Measurements from ENCODE around the gene ERVFRD-1.

Gene ERVFRD-1

DNA sequence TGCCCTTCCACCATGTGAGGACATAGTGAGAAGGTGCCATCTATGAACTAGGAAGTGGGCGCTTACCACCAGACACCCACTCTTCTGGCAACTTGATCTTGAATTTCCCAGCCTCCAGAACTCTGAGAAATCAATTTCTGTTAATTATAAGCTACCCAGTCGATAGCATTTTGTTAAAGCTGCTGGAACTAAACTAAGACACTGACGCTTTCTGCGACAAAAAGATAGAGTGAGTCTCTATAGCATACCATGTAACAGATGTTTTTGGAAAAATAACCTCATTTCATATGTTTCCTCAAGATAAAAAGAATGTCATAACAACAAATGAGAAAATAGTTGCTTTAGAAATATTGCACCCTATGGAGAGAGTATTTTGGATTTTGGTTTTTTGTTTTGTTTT is 33.3 kb downstream of the ERVFRD-1 start:
- ChIA-PET CTCF (interaction anchor here (0.6 to 1.0 kb wide), 2 partner anchors 8 to 11 kb away, joined by 4 read pairs; no protein-coding TSS in a partner anchor), POLR2A (no interaction called here)
- no peaks in the 10 kb centered on the region for H3K9me3 ChIP-seq (ENCODE audit: control insufficient read depth, insufficient read depth, low read depth, low read length)
- H3K4me1 ChIP-seq (ENCODE audit: control insufficient read depth, insufficient read depth, low read length) = no peaks in the 10 kb centered on the region
- no peak for TF ChIP-seq ZNF629 (tag by site-specific recombination; IDR thresholded peaks at IDR 0.05)
- TF ChIP-seq ZNF585B (tag by site-specific recombination; IDR thresholded peaks at IDR 0.05) = no peak
- TF ChIP-seq ZNF785 (tag by site-specific recombination; IDR thresholded peaks at IDR 0.05) = no peak
- TF ChIP-seq ZSCAN23 (tag by site-specific recombination; IDR thresholded peaks at IDR 0.05) = no peak
- no peak for TF ChIP-seq ZNF324 (tag by site-specific recombination; IDR thresholded peaks at IDR 0.05)
- TF ChIP-seq BCL11A (tag by site-specific recombination; IDR thresholded peaks at IDR 0.05; ENCODE audit: low read depth) = no peak
- no peak for TF ChIP-seq ZNF670 (tag by site-specific recombination; IDR thresholded peaks at IDR 0.05; ENCODE audit: low read depth)
- TF ChIP-seq, protein P1, sequence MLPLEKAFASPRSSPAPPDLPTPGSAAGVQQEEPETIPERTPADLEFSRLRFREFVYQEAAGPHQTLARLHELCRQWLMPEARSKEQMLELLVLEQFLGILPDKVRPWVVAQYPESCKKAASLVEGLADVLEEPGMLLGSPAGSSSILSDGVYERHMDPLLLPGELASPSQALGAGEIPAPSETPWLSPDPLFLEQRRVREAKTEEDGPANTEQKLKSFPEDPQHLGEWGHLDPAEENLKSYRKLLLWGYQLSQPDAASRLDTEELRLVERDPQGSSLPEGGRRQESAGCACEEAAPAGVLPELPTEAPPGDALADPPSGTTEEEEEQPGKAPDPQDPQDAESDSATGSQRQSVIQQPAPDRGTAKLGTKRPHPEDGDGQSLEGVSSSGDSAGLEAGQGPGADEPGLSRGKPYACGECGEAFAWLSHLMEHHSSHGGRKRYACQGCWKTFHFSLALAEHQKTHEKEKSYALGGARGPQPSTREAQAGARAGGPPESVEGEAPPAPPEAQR (tag by site-specific recombination; IDR thresholded peaks at IDR 0.05) = no peak
- TF ChIP-seq GFI1B (tag by site-specific recombination; IDR thresholded peaks at IDR 0.05) = no peak
- no peaks in the 10 kb centered on the region for H3K36me3 ChIP-seq (ENCODE audit: control insufficient read depth in 2 of 2, insufficient read depth in 1 of 2, low read length in 2 of 2)
- no peak overlapping the region for H3K4me3 ChIP-seq (ENCODE audit: low read depth, low read length)
- no peak overlapping the region for H3K27ac ChIP-seq (ENCODE audit: extremely low read depth, low read depth, low read length)

DNA sequence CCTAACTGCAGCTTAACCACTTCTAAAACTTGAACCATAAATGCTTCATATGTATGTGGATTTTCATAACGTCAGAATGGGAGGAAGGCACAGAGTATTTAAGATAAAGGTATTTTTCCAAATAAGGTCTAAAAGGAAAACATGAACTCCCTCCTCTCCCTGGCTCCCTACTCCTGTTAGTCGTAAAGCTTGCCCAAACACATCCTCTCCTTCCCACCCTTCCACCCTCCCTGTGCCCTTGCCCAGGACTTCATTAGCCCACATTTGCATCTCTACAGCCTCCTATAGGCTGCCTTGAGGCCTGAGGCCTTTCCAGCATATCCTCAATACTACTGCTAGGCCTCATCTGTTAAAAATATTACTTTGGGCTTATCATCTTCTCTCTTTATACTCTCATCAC is 35.0 kb downstream of the ERVFRD-1 start:
- CTCF ChIA-PET = interaction anchor here (0.6 to 9.1 kb wide), 4 partner anchors 10 to 500 kb away, joined by 3 to 174 read pairs (median 6); no protein-coding TSS in a partner anchor
- POLR2A ChIA-PET = interaction anchor here (0.5 to 0.6 kb wide), 2 partner anchors 74 to 382 kb away, joined by 4 to 8 read pairs; partner anchors contain the start of gene PAK1IP1
- Histone ChIP-seq H3K36me3 (ENCODE audit: control insufficient read depth in 2 of 2, insufficient read depth in 1 of 2, low read length in 2 of 2) (no peaks in the 10 kb centered on the region), H3K27ac (ENCODE audit: extremely low read depth, low read depth, low read length) (no peak overlapping the region), H3K4me1 (ENCODE audit: control insufficient read depth, insufficient read depth, low read length) (no peaks in the 10 kb centered on the region), H3K9me3 (ENCODE audit: control insufficient read depth, insufficient read depth, low read depth, low read length) (no peaks in the 10 kb centered on the region), H3K4me3 (ENCODE audit: low read depth, low read length) (no peak overlapping the region)
- TF ChIP-seq REPIN1 (tag by site-specific recombination; IDR thresholded peaks at IDR 0.05; ENCODE audit: low read depth) (no peak), ZNF629 (tag by site-specific recombination; IDR thresholded peaks at IDR 0.05) (no peak), WT1 (tag by site-specific recombination; IDR thresholded peaks at IDR 0.05) (peak; percentile 92)
- TF ChIP-seq, protein P2, sequence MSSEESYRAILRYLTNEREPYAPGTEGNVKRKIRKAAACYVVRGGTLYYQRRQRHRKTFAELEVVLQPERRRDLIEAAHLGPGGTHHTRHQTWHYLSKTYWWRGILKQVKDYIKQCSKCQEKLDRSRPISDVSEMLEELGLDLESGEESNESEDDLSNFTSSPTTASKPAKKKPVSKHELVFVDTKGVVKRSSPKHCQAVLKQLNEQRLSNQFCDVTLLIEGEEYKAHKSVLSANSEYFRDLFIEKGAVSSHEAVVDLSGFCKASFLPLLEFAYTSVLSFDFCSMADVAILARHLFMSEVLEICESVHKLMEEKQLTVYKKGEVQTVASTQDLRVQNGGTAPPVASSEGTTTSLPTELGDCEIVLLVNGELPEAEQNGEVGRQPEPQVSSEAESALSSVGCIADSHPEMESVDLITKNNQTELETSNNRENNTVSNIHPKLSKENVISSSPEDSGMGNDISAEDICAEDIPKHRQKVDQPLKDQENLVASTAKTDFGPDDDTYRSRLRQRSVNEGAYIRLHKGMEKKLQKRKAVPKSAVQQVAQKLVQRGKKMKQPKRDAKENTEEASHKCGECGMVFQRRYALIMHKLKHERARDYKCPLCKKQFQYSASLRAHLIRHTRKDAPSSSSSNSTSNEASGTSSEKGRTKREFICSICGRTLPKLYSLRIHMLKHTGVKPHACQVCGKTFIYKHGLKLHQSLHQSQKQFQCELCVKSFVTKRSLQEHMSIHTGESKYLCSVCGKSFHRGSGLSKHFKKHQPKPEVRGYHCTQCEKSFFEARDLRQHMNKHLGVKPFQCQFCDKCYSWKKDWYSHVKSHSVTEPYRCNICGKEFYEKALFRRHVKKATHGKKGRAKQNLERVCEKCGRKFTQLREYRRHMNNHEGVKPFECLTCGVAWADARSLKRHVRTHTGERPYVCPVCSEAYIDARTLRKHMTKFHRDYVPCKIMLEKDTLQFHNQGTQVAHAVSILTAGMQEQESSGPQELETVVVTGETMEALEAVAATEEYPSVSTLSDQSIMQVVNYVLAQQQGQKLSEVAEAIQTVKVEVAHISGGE (tag by site-specific recombination; conservative IDR thresholded peaks at IDR 0.05; ENCODE audit: low read depth) = 0 out of 2 replicates have a peak, but pooled peaks have one; percentile 11

DNA sequence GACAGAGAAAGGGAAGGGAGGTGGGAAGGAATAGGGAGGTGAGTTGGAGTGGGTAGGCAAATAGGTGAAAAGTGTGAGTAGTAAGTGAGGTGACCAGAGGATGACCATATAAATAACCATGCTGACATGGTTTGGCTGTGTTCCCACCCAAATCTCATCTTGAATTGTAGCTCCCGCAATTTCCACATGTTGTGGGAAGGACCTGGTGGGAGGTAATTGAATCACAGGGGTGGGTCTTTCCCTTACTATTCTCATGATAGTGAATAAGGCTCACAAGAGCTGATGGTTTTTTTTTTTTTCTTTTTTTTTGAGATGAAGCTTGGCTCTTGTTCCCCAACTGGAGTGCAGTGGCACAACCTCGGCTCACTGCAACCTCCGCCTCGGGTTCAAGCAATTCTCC is 39.4 kb downstream of the ERVFRD-1 start:
- H3K9me3 ChIP-seq (ENCODE audit: control insufficient read depth, insufficient read depth, low read depth, low read length) = no peaks in the 10 kb centered on the region
- CTCF ChIA-PET = interaction anchor here (0.6 to 9.1 kb wide), 8 partner anchors 12 to 957 kb away, joined by 3 to 174 read pairs (median 4); no protein-coding TSS in a partner anchor
- H3K4me3 ChIP-seq (ENCODE audit: low read depth, low read length) = no peak overlapping the region
- 0 out of 2 replicates have a peak, but pooled peaks cover 2% of the 10 kb centered on the region for H3K4me1 ChIP-seq (ENCODE audit: control insufficient read depth, insufficient read depth, low read length)
- TF ChIP-seq ZNF211 (tag by site-specific recombination; IDR thresholded peaks at IDR 0.05; ENCODE audit: low read depth) (no peak), EGR2 (tag by site-specific recombination; IDR thresholded peaks at IDR 0.05; ENCODE audit: low read depth) (peak; percentile 89), ZFHX2 (tag by site-specific recombination; conservative IDR thresholded peaks at IDR 0.05) (peak; percentile 82), PRDM1 (tag by site-specific recombination; IDR thresholded peaks at IDR 0.05) (peak; percentile 72; the same call in 1 of the 2 replicates), YY2 (tag by site-specific recombination; IDR thresholded peaks at IDR 0.05) (no peak)
- TF ChIP-seq, protein P3, sequence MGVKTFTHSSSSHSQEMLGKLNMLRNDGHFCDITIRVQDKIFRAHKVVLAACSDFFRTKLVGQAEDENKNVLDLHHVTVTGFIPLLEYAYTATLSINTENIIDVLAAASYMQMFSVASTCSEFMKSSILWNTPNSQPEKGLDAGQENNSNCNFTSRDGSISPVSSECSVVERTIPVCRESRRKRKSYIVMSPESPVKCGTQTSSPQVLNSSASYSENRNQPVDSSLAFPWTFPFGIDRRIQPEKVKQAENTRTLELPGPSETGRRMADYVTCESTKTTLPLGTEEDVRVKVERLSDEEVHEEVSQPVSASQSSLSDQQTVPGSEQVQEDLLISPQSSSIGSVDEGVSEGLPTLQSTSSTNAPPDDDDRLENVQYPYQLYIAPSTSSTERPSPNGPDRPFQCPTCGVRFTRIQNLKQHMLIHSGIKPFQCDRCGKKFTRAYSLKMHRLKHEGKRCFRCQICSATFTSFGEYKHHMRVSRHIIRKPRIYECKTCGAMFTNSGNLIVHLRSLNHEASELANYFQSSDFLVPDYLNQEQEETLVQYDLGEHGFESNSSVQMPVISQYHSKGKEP (tag by site-specific recombination; IDR thresholded peaks at IDR 0.05) = no peak
- TF ChIP-seq, protein P4, sequence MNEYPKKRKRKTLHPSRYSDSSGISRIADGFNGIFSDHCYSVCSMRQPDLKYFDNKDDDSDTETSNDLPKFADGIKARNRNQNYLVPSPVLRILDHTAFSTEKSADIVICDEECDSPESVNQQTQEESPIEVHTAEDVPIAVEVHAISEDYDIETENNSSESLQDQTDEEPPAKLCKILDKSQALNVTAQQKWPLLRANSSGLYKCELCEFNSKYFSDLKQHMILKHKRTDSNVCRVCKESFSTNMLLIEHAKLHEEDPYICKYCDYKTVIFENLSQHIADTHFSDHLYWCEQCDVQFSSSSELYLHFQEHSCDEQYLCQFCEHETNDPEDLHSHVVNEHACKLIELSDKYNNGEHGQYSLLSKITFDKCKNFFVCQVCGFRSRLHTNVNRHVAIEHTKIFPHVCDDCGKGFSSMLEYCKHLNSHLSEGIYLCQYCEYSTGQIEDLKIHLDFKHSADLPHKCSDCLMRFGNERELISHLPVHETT (tag by site-specific recombination; IDR thresholded peaks at IDR 0.05) = no peak
- POLR2A ChIA-PET = interaction anchor here (0.6 kb wide), 1 partner anchor 541 kb away, joined by 3 read pairs; no protein-coding TSS in a partner anchor
- H3K36me3 ChIP-seq (ENCODE audit: control insufficient read depth in 2 of 2, insufficient read depth in 1 of 2, low read length in 2 of 2) = no peaks in the 10 kb centered on the region
- H3K27ac ChIP-seq (ENCODE audit: extremely low read depth, low read depth, low read length) = no peak overlapping the region
